HepG2 (cell line): ENCODE results near the gene ZNF132. TPM values are rescaled to one million over a fixed set of nuclear protein-coding genes. Genes with fewer than 3 reads are reported as not detected.
"Not testable (repeated sequence)": the region's sequence is repeated elsewhere in the genome, so short reads cannot be mapped to it uniquely, and the experiment has no call there.

Source experiments
- ATAC-seq: fragments of 200-7000 bp; cut with Tn5 transposase; 3 replicates; pipeline ENCODE4 v1.9.1; 2020; ENCODE audit warnings: mild to moderate bottlenecking, moderate library complexity
- BruUV-seq: library from RNA; stranded (reverse); fragments of 400-500 nt; replicated peaks from 2 replicates; lab custom pipeline; 2021; lab: Mats Ljungman, UMichigan
- CTCF ChIA-PET: fragments of 300-600 bp; formaldehyde crosslinking; extraction: SDS; loops from one replicate; lab custom pipeline; 2021; ENCODE audit warnings: low total read pairs, inconsistent platforms, low intra/inter-chr PET ratio; lab: Yijun Ruan, JAX
- POLR2A ChIA-PET: fragments of 350-600 bp; sonication (Branson Sonifier 250); formaldehyde crosslinking; loops from one replicate; lab custom pipeline; 2020; ENCODE audit warnings: antibody characterized with exemption, inconsistent platforms; lab: Yijun Ruan, JAX
- DNase-seq: peaks from one replicate; pipeline ENCODE4 v3.0.0-alpha.2; 2015; ENCODE audit warnings: low spot score
- FAIRE-seq: peaks from 3 replicates; lab custom pipeline; 2011; peaks lifted over from hg19 to GRCh38; lab: Jason Lieb, UNC
- H2AFZ ChIP-seq: one replicate; pipeline ENCODE4 v1.6.1; 2011; ENCODE audit warnings: low read length, inconsistent platforms
- H3K27ac ChIP-seq: fragments of 300-600 bp; 3 replicates; pipeline ENCODE4 v1.8.0; 2011; ENCODE audit warnings: mixed run types, mild to moderate bottlenecking, mixed read lengths, low read length, inconsistent platforms; ENCODE audit not compliant: insufficient read depth; ENCODE audit errors: extremely low read length
- H3K27me3 ChIP-seq, 2 experiments: fragments of 200-600 bp in 1 of 2; 2 replicates in 1 of 2; 3 replicates in 1 of 2; pipeline versions ENCODE4 v1.6.0 to v1.8.0; 2011; ENCODE audit warnings: low read length in 2 of 2, mild to moderate bottlenecking in 2 of 2, moderate library complexity in 2 of 2, inconsistent platforms in 1 of 2; ENCODE audit not compliant: insufficient read depth in 2 of 2, control insufficient read depth in 1 of 2
- H3K36me3 ChIP-seq, 2 experiments: fragments of 200-600 bp in 1 of 2; replicated peaks in 1 of 2; 2 replicates in 1 of 2; 3 replicates in 1 of 2; pipeline versions ENCODE4 v1.5.1 to v1.8.0; 2011; ENCODE audit warnings: low read length in 2 of 2, inconsistent platforms in 1 of 2; ENCODE audit not compliant: insufficient read depth in 2 of 2, control insufficient read depth in 1 of 2
- H3K4me1 ChIP-seq: 2 replicates; pipeline ENCODE4 v1.5.1; 2012; ENCODE audit warnings: low read length, inconsistent platforms; ENCODE audit not compliant: insufficient read depth
- H3K4me2 ChIP-seq: 2 replicates; pipeline ENCODE4 v1.6.0; 2011; ENCODE audit warnings: low read depth, low read length, inconsistent platforms
- H3K4me3 ChIP-seq, 3 experiments: fragments of 200-600 bp in 1 of 3; sonication (generic), shearing (Covaris generic) in 1 of 3; replicated peaks in 1 of 3; 2 replicates each; pipeline ENCODE4 v1.5.1; 2011 to 2016; ENCODE audit warnings: low read length in 3 of 3, inconsistent platforms in 2 of 3, low read depth in 2 of 3, mild to moderate bottlenecking in 2 of 3, control low read depth in 1 of 3, mixed read lengths in 1 of 3; ENCODE audit not compliant: insufficient read depth in 1 of 3
- H3K79me2 ChIP-seq: one replicate; pipeline ENCODE4 v1.6.1; 2011; ENCODE audit warnings: low read length, inconsistent platforms; ENCODE audit not compliant: insufficient read depth
- H3K9ac ChIP-seq: 2 replicates; pipeline ENCODE4 v1.6.0; 2011; ENCODE audit warnings: mild to moderate bottlenecking, low read depth, low read length, inconsistent platforms; ENCODE audit not compliant: insufficient read depth
- H3K9me3 ChIP-seq: 2 replicates; pipeline ENCODE4 v1.5.1; 2012; ENCODE audit warnings: mild to moderate bottlenecking, low read length
- H4K20me1 ChIP-seq: 2 replicates; pipeline ENCODE4 v1.6.0; 2011; ENCODE audit warnings: inconsistent platforms, mild to moderate bottlenecking, low read length, moderate library complexity; ENCODE audit not compliant: insufficient read depth
- ZFP36 ChIP-seq: fragments of 150-350 bp; IDR thresholded peaks from 2 replicates; pipeline ENCODE4 v1.6.1; 2018; ENCODE audit warnings: borderline replicate concordance, low read length, low read depth; ENCODE audit not compliant: partially characterized antibody
- WGBS: methylation state at CpG from one replicate; pipeline ENCODE4 v1.1.6; 2017; ENCODE audit warnings: low lambda C conversion rate; 5-methylcytosine and 5-hydroxymethylcytosine counted together
- in situ Hi-C: cut with HindIII; loops from 2 replicates; pipeline ENCODE4 v1.10.0; 2017; ENCODE audit warnings: low pct_unique_long_range_greater_than_20kb; ENCODE audit not compliant: extremely low pct_ligation_motif_present
- intact Hi-C: fragments of 100-400 bp; cut with micrococcal nuclease; formaldehyde crosslinking; loops from one replicate; pipeline ENCODE4 v1.10.0; 2022; ENCODE audit not compliant: unreplicated experiment
- polyA plus RNA-seq, 8 experiments: library from polyadenylated mRNA; depleted of rRNA in 3 of 8; stranded (reverse) in 7 of 8; unstranded in 1 of 8; fragments of >200 nt; fragmentation: Illumina TruSeq in 4 of 8; extraction: Trizol in 4 of 8; gene quantifications; 2 replicates each; pipeline versions ENCODE4 v1.2.1 to v1.2.3, GENCODE V29; 2011 to 2016; ENCODE audit warnings: low read depth in 4 of 8, missing spikeins in 1 of 8, mixed read lengths in 1 of 8; ENCODE audit not compliant: insufficient read depth in 1 of 8
- total RNA-seq, 5 experiments: library from RNA; depleted of rRNA; stranded (reverse); fragments of >200 nt; fragmentation: Illumina TruSeq; extraction: Trizol; gene quantifications; 2 replicates each; pipeline ENCODE4 v1.2.3, GENCODE V29; 2016; ENCODE audit warnings: low read depth in 1 of 5

The ZNF132 gene
- total and polyA plus RNA-seq, 2 of the 13 experiments (the other 11 are each of a cell fraction or from before 2014, with no cell fraction given), result not detected

DNA sequence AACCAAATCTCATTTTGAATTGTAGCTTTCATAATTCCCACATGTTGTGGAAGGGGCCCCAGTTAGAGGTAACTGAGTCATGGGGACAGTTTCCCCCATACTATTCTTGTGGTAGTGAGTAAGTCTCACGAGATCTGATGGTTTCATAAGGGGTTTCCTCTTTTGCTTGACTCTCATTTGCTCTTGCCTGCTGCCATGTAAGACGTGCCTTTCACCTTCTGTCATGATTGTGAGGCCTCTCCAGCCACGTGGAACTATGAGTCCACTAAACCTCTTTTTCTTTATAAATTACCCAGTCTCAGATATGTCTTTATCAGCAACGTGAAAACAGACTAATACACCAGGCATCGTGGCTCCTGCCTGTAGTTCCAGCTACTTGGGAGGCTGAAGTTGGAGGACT lies 10.0 kb upstream of the ZNF132 start:
- H3K27me3 ChIP-seq, H3K79me2 ChIP-seq, BruUV-seq, H4K20me1 ChIP-seq, DNase-seq, CTCF ChIA-PET, in situ Hi-C loops, H3K36me3 ChIP-seq, H3K4me3 ChIP-seq, H3K4me2 ChIP-seq, ATAC-seq, H2AFZ ChIP-seq, H3K9ac ChIP-seq, POLR2A ChIA-PET, H3K27ac ChIP-seq, FAIRE-seq, H3K4me1 ChIP-seq: not testable (repeated sequence)
- intact Hi-C loops, result loop anchor here (2.0 to 5.0 kb wide), 2 partner anchors 17 to 43 kb away; partner anchors contain the start of genes ZNF324 and ZNF584
- 24% methylated on average over 5 of the region's 5 CpGs for WGBS
- H3K9me3 ChIP-seq, result peaks cover 21% of the 10 kb centered on the region

DNA sequence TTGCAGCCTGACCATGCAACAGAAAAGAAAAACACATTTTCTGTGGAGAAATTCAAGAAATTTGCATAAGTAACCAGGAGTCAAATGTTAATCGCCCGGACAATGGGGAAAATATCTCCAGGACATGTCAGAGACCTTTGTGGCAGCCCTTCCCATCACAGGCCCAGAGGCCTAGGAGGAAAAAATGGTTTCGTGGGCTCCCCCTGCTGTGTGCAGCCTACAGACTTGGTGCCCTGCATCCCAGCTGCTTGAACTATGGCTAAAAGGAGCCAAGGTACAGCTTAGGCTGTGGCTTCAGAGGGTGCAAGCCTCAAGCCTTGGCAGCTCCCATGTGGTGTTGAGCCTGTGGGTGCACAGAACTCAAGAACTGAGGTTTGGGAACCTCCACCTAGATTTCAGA lies 8.9 kb upstream of the ZNF132 start:
- H3K4me3 ChIP-seq, CTCF ChIA-PET, H2AFZ ChIP-seq, H3K4me1 ChIP-seq, H3K9ac ChIP-seq, BruUV-seq, intact Hi-C loops, POLR2A ChIA-PET, H3K79me2 ChIP-seq, H3K27ac ChIP-seq, DNase-seq, ATAC-seq, H3K36me3 ChIP-seq, H4K20me1 ChIP-seq, H3K4me2 ChIP-seq, in situ Hi-C loops, H3K27me3 ChIP-seq, FAIRE-seq: not testable (repeated sequence)
- 53% methylated on average over 3 of the region's 3 CpGs for WGBS
- H3K9me3 ChIP-seq, result peaks cover 21% of the 10 kb centered on the region
- TF ChIP-seq ZFP36, result peak; percentile 63
